ENCODE measurements around the gene LST1. TPM values are rescaled to one million over a fixed set of nuclear protein-coding genes. Genes with fewer than 3 reads are reported as not detected.

LST1 gene
- total and polyA plus RNA-seq, 2 donors (not counting 1 experiment from before 2014, with no cell fraction given): 7.4 to 30.5 TPM

GRCh38 chr6:31586599-31587281 lies 663 bp downstream of the LST1 start:
- intact Hi-C loops (cut with micrococcal nuclease): no loop called here
- Mint-ChIP-seq H3K27me3 (no peaks in the 10 kb centered on the region), H3K27ac (peak overlapping the region; percentile 97), H3K4me3 (peak overlapping the region; percentile 82), H3K4me1 (peaks cover 86% of the 10 kb centered on the region), H3K9me3 (ENCODE audit: insufficient read depth) (no peaks in the 10 kb centered on the region)
- CTCF ChIA-PET: interaction anchor here (1.3 to 35.3 kb wide), 4 partner anchors 5 to 45 kb away, joined by 3 to 2241 read pairs (median 1108); partner anchors contain the start of genes ATP6V1G2, DDX39B, LST1 and LTA
- DNase-seq: peak; percentile 81
- POLR2A ChIA-PET: interaction anchor here (0.5 to 42.6 kb wide), 6 partner anchors 2 to 201 kb away, joined by 3 to 1450 read pairs (median 5); partner anchors contain the start of genes ATP6V1G2, DDX39B, GPANK1 and LST1
- no peaks in the 10 kb centered on the region for H3K9me3 ChIP-seq (ENCODE audit: control extremely low read depth in 1 of 3, control insufficient read depth in 2 of 3, insufficient read depth in 1 of 3, low read length in 2 of 3)
- H3K27ac ChIP-seq (ENCODE audit: low read length in 2 of 2): peak overlapping the region; percentile 87 to 95
- ATAC-seq (ENCODE audit: low read depth): peak; percentile 55
- peaks cover 71% of the 10 kb centered on the region for H3K79me2 ChIP-seq (ENCODE audit: control insufficient read depth, insufficient read depth, low read length)
- H3K36me3 ChIP-seq (replicated peaks in 1 of 2; ENCODE audit: control extremely low read depth in 1 of 2, control insufficient read depth in 1 of 2, extremely low read depth in 1 of 2, insufficient read depth in 2 of 2, low read length in 1 of 2): peaks cover 0 to 2% of the 10 kb centered on the region in 2 experiments
- H3K4me1 ChIP-seq (ENCODE audit: control insufficient read depth in 2 of 2, insufficient read depth in 2 of 2, low read length in 2 of 2): peaks cover 85 to 91% of the 10 kb centered on the region in 2 donors
- H3K4me2 ChIP-seq (replicated peaks; ENCODE audit: low read depth, low read length, poor library complexity, severe bottlenecking): peak overlapping the region; percentile 72
- WGBS (ENCODE audit: insufficient coverage): 5% methylated on average over 7 of the region's 9 CpGs
- peaks cover under 1% of the 10 kb centered on the region for H4K20me1 ChIP-seq (ENCODE audit: control insufficient read depth, insufficient read depth, low read length, poor library complexity, severe bottlenecking)
- H2AFZ ChIP-seq (ENCODE audit: insufficient read depth, low read depth, low read length, poor library complexity, severe bottlenecking): peak overlapping the region; percentile 14
- peak overlapping the region; percentile 59 for H3K9ac ChIP-seq (ENCODE audit: low read length)
- H3K4me3 ChIP-seq (ENCODE audit: control extremely low read depth in 1 of 5, extremely low read depth in 1 of 5, insufficient read depth in 1 of 5, low read depth in 2 of 5, low read length in 4 of 5): peak overlapping the region; percentile 3 to 86 (median 40)
- H3K27me3 ChIP-seq (replicated peaks in 1 of 4; ENCODE audit: control extremely low read depth in 1 of 4, control insufficient read depth in 3 of 4, insufficient read depth in 4 of 4, low read length in 3 of 4): no peaks in the 10 kb centered on the region
- TF ChIP-seq EZH2 (IDR thresholded peaks at IDR 0.05; ENCODE audit: borderline replicate concordance, insufficient read depth, low read depth, low read length, poor library complexity, severe bottlenecking): no peak
- TF ChIP-seq CTCF (IDR thresholded peaks at IDR 0.05): no peak

Measured in B cell (primary cell).